CD4-positive, alpha-beta memory T cell (primary cell): ENCODE data around the gene EIF5A. TPM values are rescaled to one million over a fixed set of nuclear protein-coding genes. Genes with fewer than 3 reads are reported as not detected.

Source experiments
- CTCF ChIA-PET: fragments of 350-600 bp; sonication (Branson Sonifier 250); formaldehyde crosslinking; loops from one replicate; lab custom pipeline; 2021; ENCODE audit warnings: inconsistent platforms; ENCODE audit not compliant: partially characterized antibody; lab: Charles Lee
- POLR2A ChIA-PET: fragments of 350-600 bp; sonication (Branson Sonifier 250); formaldehyde crosslinking; loops from one replicate; lab custom pipeline; 2021; ENCODE audit not compliant: partially characterized antibody; lab: Charles Lee
- DNase-seq, 5 donors: peaks; one replicate each; pipeline versions ENCODE4 v3.0.0 to v3.0.0-alpha.2; 2020 to 2022; ENCODE audit warnings: mixed read lengths in 1 of 5
- H3K27ac ChIP-seq: one replicate; pipeline ENCODE4 v1.7.0; 2013; ENCODE audit warnings: low read depth, low read length
- H3K27me3 ChIP-seq: 2 replicates; pipeline ENCODE4 v1.7.0; 2013; ENCODE audit warnings: mild to moderate bottlenecking, low read length, moderate library complexity; ENCODE audit not compliant: insufficient read depth
- H3K36me3 ChIP-seq: 2 replicates; pipeline ENCODE4 v1.7.0; 2013; ENCODE audit warnings: mild to moderate bottlenecking, low read length, moderate library complexity; ENCODE audit not compliant: insufficient read depth
- H3K4me1 ChIP-seq: 2 replicates; pipeline ENCODE4 v1.7.0; 2013; ENCODE audit warnings: mild to moderate bottlenecking, low read length, moderate library complexity; ENCODE audit not compliant: insufficient read depth
- H3K4me3 ChIP-seq, 2 donors: one replicate each; pipeline ENCODE4 v1.7.0; 2013; ENCODE audit warnings: low read length in 2 of 2, mild to moderate bottlenecking in 1 of 2
- H3K9me3 ChIP-seq, 2 donors: one replicate each; pipeline ENCODE4 v1.7.0; 2013; ENCODE audit warnings: low read length in 2 of 2, control low read depth in 1 of 2; ENCODE audit not compliant: control insufficient read depth in 1 of 2
- H3K27ac Mint-ChIP-seq, 7 donors: one replicate each; pipeline ENCODE4 v1.8.0; 2020 to 2021; ENCODE audit warnings: mixed read lengths in 7 of 7, mild to moderate bottlenecking in 6 of 7, inconsistent platforms in 3 of 7, moderate library complexity in 3 of 7
- H3K27me3 Mint-ChIP-seq, 2 donors: one replicate each; pipeline ENCODE4 v1.8.0; 2020 to 2021; ENCODE audit warnings: mixed read lengths in 2 of 2
- H3K36me3 Mint-ChIP-seq, 2 donors: one replicate each; pipeline ENCODE4 v1.8.0; 2020 to 2021; ENCODE audit warnings: mixed read lengths in 2 of 2, inconsistent platforms in 1 of 2, mild to moderate bottlenecking in 1 of 2
- H3K4me1 Mint-ChIP-seq, 4 donors: one replicate each; pipeline ENCODE4 v1.8.0; 2020 to 2021; ENCODE audit warnings: mixed read lengths in 4 of 4, mild to moderate bottlenecking in 1 of 4
- H3K4me3 Mint-ChIP-seq, 8 donors: one replicate each; pipeline ENCODE4 v1.8.0; 2020 to 2021; ENCODE audit warnings: mixed read lengths in 8 of 8, mild to moderate bottlenecking in 7 of 8, moderate library complexity in 6 of 8, inconsistent platforms in 3 of 8
- H3K9me3 Mint-ChIP-seq, 8 donors: one replicate each; pipeline ENCODE4 v1.8.0; 2020 to 2021; ENCODE audit warnings: mixed read lengths in 8 of 8, mild to moderate bottlenecking in 5 of 8, inconsistent platforms in 3 of 8, moderate library complexity in 1 of 8
- intact Hi-C: fragments of 100-400 bp; cut with micrococcal nuclease; formaldehyde crosslinking; loops from one replicate; pipeline ENCODE4 v1.15.1; 2023
- polyA plus RNA-seq, 2 donors: library from polyadenylated mRNA; unstranded; fragments of 300-500 nt; fragmentation: Illumina TruSeq; gene quantifications; one replicate each; pipeline ENCODE4 v1.2.3, GENCODE V29; 2021
- total RNA-seq, 2 experiments: library from RNA; stranded (reverse); gene quantifications; one replicate each; pipeline ENCODE4 v1.2.3, GENCODE V29; 2021

Gene EIF5A
- total and polyA plus RNA-seq, 4 experiments from 2014 or later: 230 to 850 (median 242) TPM

- Mint-ChIP-seq H3K27me3 (no peaks in the 10 kb centered on the region), H3K27ac (peak overlapping the region; percentile 60 to 93 (median 80)), H3K4me3 (peak overlapping the region; percentile 41 to 98 (median 79)), H3K36me3 (peaks cover 0 to 19% of the 10 kb centered on the region in 2 donors), H3K4me1 (peaks cover 30 to 59% (median 41%) of the 10 kb centered on the region in 4 donors), H3K9me3 (peaks cover 0 to 4% (median 0%) of the 10 kb centered on the region in 8 donors)
- Histone ChIP-seq H3K4me1 (peaks cover 43% of the 10 kb centered on the region), H3K9me3 (no peaks in the 10 kb centered on the region), H3K27me3 (no peaks in the 10 kb centered on the region), H3K4me3 (no peak overlapping the region), H3K36me3 (peaks cover 8% of the 10 kb centered on the region), H3K27ac (no peak overlapping the region)
- ChIA-PET POLR2A (interaction anchor here (1.0 to 6.8 kb wide), 5 partner anchors 9 to 19 kb away, joined by 4 to 71 read pairs (median 44); partner anchors contain the start of genes ACAP1 and GPS2), CTCF (interaction anchor here (1.7 to 6.5 kb wide), 3 partner anchors 8 to 21 kb away, joined by 6 to 115 read pairs (median 31); partner anchors contain the start of gene ACAP1)
- intact Hi-C loops: loop anchor here (2.0 kb wide), 1 partner anchor 23 kb away; no protein-coding TSS in a partner anchor
- no peak for DNase-seq
Observed at GRCh38 chr17:7328009-7328408, 20.6 kb downstream of the EIF5A start.

GRCh38 chr17:7328840-7329373 is 21.5 kb downstream of the EIF5A start, which contains the start of gene NEURL4:
TSS of gene NEURL4 (minus strand) at chr17:7329335. CDS start at chr17:7329312, 23 bp downstream.
- peaks cover 49% of the 10 kb centered on the region for H3K4me1 ChIP-seq
- H3K27ac ChIP-seq: peak within 1 kb of the TSS; percentile 82
- Mint-ChIP-seq H3K27me3 (no peaks in the 10 kb centered on the region), H3K4me3 (peak within 1 kb of the TSS; percentile 97 to 98 (median 98)), H3K27ac (peak within 1 kb of the TSS; percentile 93 to 99 (median 98)), H3K36me3 (peaks cover 0 to 15% of the 10 kb centered on the region in 2 donors), H3K4me1 (peaks cover 34 to 59% (median 45%) of the 10 kb centered on the region in 4 donors), H3K9me3 (peaks cover 0 to 4% (median 0%) of the 10 kb centered on the region in 8 donors)
- CTCF ChIA-PET: interaction anchor here (0.8 to 1.5 kb wide), 7 partner anchors 9 to 359 kb away, joined by 3 to 15 read pairs (median 4); partner anchors contain the start of gene TP53
- H3K27me3 ChIP-seq: no peaks in the 10 kb centered on the region
- POLR2A ChIA-PET: interaction anchor here (0.9 to 3.5 kb wide), 26 partner anchors 8 to 528 kb away, joined by 3 to 71 read pairs (median 6); partner anchors contain the start of genes ACADVL, CD68, CTDNEP1 and DVL2
- peak in 1 of 5 donors; percentile 62 for DNase-seq
- H3K36me3 ChIP-seq: no peaks in the 10 kb centered on the region
- H3K4me3 ChIP-seq: peak within 1 kb of the TSS; percentile 94 to 99
- no peaks in the 10 kb centered on the region for H3K9me3 ChIP-seq
- intact Hi-C loops: loop anchor here (1.0 to 2.0 kb wide), 7 partner anchors 8 to 155 kb away; partner anchors contain the start of genes EIF5A, GPS2, POLR2A and TMEM256

- peak; percentile 97 to 99 (median 97) for DNase-seq
- H3K4me3 Mint-ChIP-seq: peak overlapping the region; percentile 97 to 98 (median 98)
- H3K9me3 ChIP-seq: no peaks in the 10 kb centered on the region
- H3K36me3 ChIP-seq: no peaks in the 10 kb centered on the region
- H3K36me3 Mint-ChIP-seq: peaks cover 0 to 9% of the 10 kb centered on the region in 2 donors
- H3K4me3 ChIP-seq: peak overlapping the region; percentile 94 to 99
- no peaks in the 10 kb centered on the region for H3K27me3 Mint-ChIP-seq
- ChIA-PET CTCF (interaction anchor here (0.7 to 1.5 kb wide), 12 partner anchors 10 to 358 kb away, joined by 3 to 15 read pairs (median 4); partner anchors contain the start of gene TP53), POLR2A (interaction anchor here (0.6 to 3.5 kb wide), 32 partner anchors 8 to 528 kb away, joined by 3 to 71 read pairs (median 6); partner anchors contain the start of genes ACADVL, CD68, CTDNEP1 and DVL2)
- peaks cover 0 to 4% (median 0%) of the 10 kb centered on the region in 8 donors for H3K9me3 Mint-ChIP-seq
- H3K27ac ChIP-seq: peak overlapping the region; percentile 82
- H3K4me1 Mint-ChIP-seq: peaks cover 32 to 58% (median 42%) of the 10 kb centered on the region in 4 donors
- no peaks in the 10 kb centered on the region for H3K27me3 ChIP-seq
- intact Hi-C loops: loop anchor here (1.0 to 2.0 kb wide), 7 partner anchors 8 to 155 kb away; partner anchors contain the start of genes EIF5A, GPS2, POLR2A and TMEM256
- H3K27ac Mint-ChIP-seq: peak overlapping the region; percentile 93 to 99 (median 98)
- peaks cover 49% of the 10 kb centered on the region for H3K4me1 ChIP-seq
Observed at GRCh38 chr17:7329374-7329996, 22.1 kb downstream of the EIF5A start.

- Histone ChIP-seq H3K27me3 (no peaks in the 10 kb centered on the region), H3K4me1 (peaks cover 52% of the 10 kb centered on the region), H3K9me3 (no peaks in the 10 kb centered on the region), H3K27ac (peak overlapping the region; percentile 82), H3K4me3 (peak overlapping the region; percentile 94 to 99), H3K36me3 (no peaks in the 10 kb centered on the region)
- Mint-ChIP-seq H3K4me1 (peaks cover 32 to 65% (median 46%) of the 10 kb centered on the region in 4 donors), H3K36me3 (peaks cover 0 to 8% of the 10 kb centered on the region in 2 donors), H3K27ac (peak overlapping the region; percentile 93 to 99 (median 98)), H3K9me3 (peaks cover 0 to 4% (median 0%) of the 10 kb centered on the region in 8 donors), H3K4me3 (peak overlapping the region; percentile 97 to 98 (median 98)), H3K27me3 (no peaks in the 10 kb centered on the region)
- intact Hi-C loops: loop anchor here (1.0 to 2.0 kb wide), 7 partner anchors 7 to 154 kb away; partner anchors contain the start of genes EIF5A, GPS2, POLR2A and TMEM256
- CTCF ChIA-PET: interaction anchor here (0.7 to 1.5 kb wide), 12 partner anchors 10 to 357 kb away, joined by 3 to 15 read pairs (median 4); partner anchors contain the start of gene TP53
- POLR2A ChIA-PET: interaction anchor here (0.6 to 3.5 kb wide), 32 partner anchors 9 to 527 kb away, joined by 3 to 71 read pairs (median 6); partner anchors contain the start of genes ACADVL, CD68, CTDNEP1 and DVL2
- DNase-seq: peak in 4 of 5 donors; percentile 81 to 86 (median 85)
Observed at GRCh38 chr17:7329997-7330637, 22.7 kb downstream of the EIF5A start.

- CTCF ChIA-PET: interaction anchor here (1.1 kb wide), 1 partner anchor 10 kb away, joined by 3 read pairs; no protein-coding TSS in a partner anchor
- POLR2A ChIA-PET: interaction anchor here (1.7 to 3.5 kb wide), 9 partner anchors 9 to 356 kb away, joined by 8 to 71 read pairs (median 14); partner anchors contain the start of genes GPS2, PLSCR3, TMEM102 and TMEM256
Observed at GRCh38 chr17:7330638-7331015, 23.2 kb downstream of the EIF5A start.

GRCh38 chr17:7332111-7332510 is 24.7 kb downstream of the EIF5A start:
- H3K9me3 ChIP-seq: no peaks in the 10 kb centered on the region
- no peaks in the 10 kb centered on the region for H3K27me3 ChIP-seq
- peak overlapping the region; percentile 92 to 97 (median 94) for H3K27ac Mint-ChIP-seq
- intact Hi-C loops: no loop called here
- H3K4me3 Mint-ChIP-seq: peak overlapping the region; percentile 61 to 79 (median 74)
- peak in 1 of 5 donors; percentile 25 for DNase-seq
- H3K4me1 Mint-ChIP-seq: peaks cover 42 to 75% (median 60%) of the 10 kb centered on the region in 4 donors
- no peak overlapping the region for H3K27ac ChIP-seq
- H3K36me3 ChIP-seq: no peaks in the 10 kb centered on the region
- H3K9me3 Mint-ChIP-seq: peaks cover 0 to 4% (median 0%) of the 10 kb centered on the region in 8 donors
- POLR2A ChIA-PET: interaction anchor here (1.1 to 7.4 kb wide), 3 partner anchors 12 to 97 kb away, joined by 3 to 187 read pairs (median 4); partner anchors contain the start of genes DVL2 and GPS2
- CTCF ChIA-PET: no interaction called here
- H3K4me3 ChIP-seq: peak overlapping the region in 1 of 2 donors; percentile 22
- no peaks in the 10 kb centered on the region for H3K27me3 Mint-ChIP-seq
- peaks cover 67% of the 10 kb centered on the region for H3K4me1 ChIP-seq
- peaks cover 3 to 10% of the 10 kb centered on the region in 2 donors for H3K36me3 Mint-ChIP-seq

More at GRCh38 chr17:7330638-7331015, 23.2 kb downstream of the EIF5A start:
- Mint-ChIP-seq H3K27ac (peak overlapping the region in 4 of 7 donors; percentile 60 to 99 (median 96)), H3K36me3 (peaks cover 0 to 8% of the 10 kb centered on the region in 2 donors), H3K9me3 (peaks cover 0 to 4% (median 0%) of the 10 kb centered on the region in 8 donors), H3K4me3 (peak overlapping the region in 6 of 8 donors; percentile 9 to 98 (median 98)), H3K27me3 (no peaks in the 10 kb centered on the region), H3K4me1 (peaks cover 37 to 70% (median 51%) of the 10 kb centered on the region in 4 donors)
- Histone ChIP-seq H3K27me3 (no peaks in the 10 kb centered on the region), H3K36me3 (no peaks in the 10 kb centered on the region), H3K9me3 (no peaks in the 10 kb centered on the region), H3K27ac (peak overlapping the region; percentile 82), H3K4me1 (peaks cover 58% of the 10 kb centered on the region), H3K4me3 (peak overlapping the region; percentile 94 to 99)
- intact Hi-C loops: no loop called here
- DNase-seq: no peak
